Stimulated activated CD4-positive, alpha-beta T cell treated with anti-CD3 and anti-CD28 coated beads, Interleukin-2, amount 100 ng/mL, for 48 hours (primary cell): ENCODE results near the gene IL17C.
A peak's percentile ranks its signal among the peaks of the same experiment; 100 is the strongest.

Experiments
- DNase-seq, 2 donors: peaks; one replicate each; pipeline ENCODE4 v3.0.0-alpha.2; 2020

IL17C gene

GRCh38 chr16:88647178-88648070, 9.1 kb downstream of the IL17C start:
- no peak for DNase-seq

- no peak for DNase-seq
Measured at GRCh38 chr16:88649195-88649923, 11.0 kb downstream of the IL17C start.

- DNase-seq = no peak
Measured at GRCh38 chr16:88649924-88650748, 11.8 kb downstream of the IL17C start.

GRCh38 chr16:88650749-88651275, 12.4 kb downstream of the IL17C start, which contains the start of gene CYBA:
Gene CYBA, minus strand, starts transcription at chr16:88651053. Its CDS starts 40 bp downstream, at chr16:88651013.
- DNase-seq = peak; percentile 76 to 79

GRCh38 chr16:88651276-88651988, 13.1 kb downstream of the IL17C start:
- DNase-seq = peak; percentile 60 to 65

- DNase-seq = no peak
Measured at GRCh38 chr16:88651989-88652761, 13.8 kb downstream of the IL17C start.

- no peak for DNase-seq
Measured at GRCh38 chr16:88652762-88653063, 14.3 kb downstream of the IL17C start.

- DNase-seq = no peak
Measured at GRCh38 chr16:88653101-88653500, 14.7 kb downstream of the IL17C start.

GRCh38 chr16:88653596-88654362, 15.4 kb downstream of the IL17C start:
- no peak for DNase-seq

GRCh38 chr16:88654363-88655052, 16.1 kb downstream of the IL17C start:
- DNase-seq = no peak

GRCh38 chr16:88655053-88655732, 16.8 kb downstream of the IL17C start:
- DNase-seq = no peak

GRCh38 chr16:88655733-88656281, 17.4 kb downstream of the IL17C start:
- DNase-seq = no peak

GRCh38 chr16:88656291-88656980, 18.1 kb downstream of the IL17C start:
- no peak for DNase-seq

GRCh38 chr16:88657371-88657770, 19.0 kb downstream of the IL17C start:
- DNase-seq = no peak

GRCh38 chr16:88658714-88659113, 20.3 kb downstream of the IL17C start:
- no peak for DNase-seq

- no peak for DNase-seq
Measured at GRCh38 chr16:88659160-88659559, 20.8 kb downstream of the IL17C start.

- no peak for DNase-seq
Measured at GRCh38 chr16:88661468-88661867, 23.1 kb downstream of the IL17C start.

GRCh38 chr16:88662222-88662842, 24.0 kb downstream of the IL17C start:
- DNase-seq = no peak
